SIG-M5 (cell line): ENCODE measurements around the gene ACIN1.
"Not testable (repeated sequence)": the region's sequence is repeated elsewhere in the genome, so short reads cannot be mapped to it uniquely, and the experiment has no call there.

Experiments
- DNase-seq: peaks from one replicate; lab custom pipeline; 2025; lab: John Stamatoyannopoulos, UW

Gene ACIN1

DNA sequence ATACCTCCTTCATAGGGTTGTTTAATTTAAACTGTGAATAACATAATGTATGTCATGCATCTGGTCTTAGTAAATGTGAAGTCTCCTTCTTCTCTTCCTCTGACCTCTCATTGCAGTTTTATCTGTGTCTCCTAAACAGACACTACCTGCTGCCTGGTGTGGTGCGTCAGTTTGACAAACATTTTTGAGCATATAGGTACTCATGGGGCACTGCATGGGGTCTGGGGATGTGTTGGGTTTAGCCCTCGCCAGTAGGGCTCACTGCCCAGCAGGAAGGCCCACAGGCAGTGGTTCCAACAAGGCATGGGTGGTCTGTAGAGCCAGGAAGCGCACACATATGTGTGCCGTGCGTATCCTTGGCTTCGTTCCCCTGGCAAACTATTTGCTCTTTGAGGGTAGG lies 27.1 kb upstream of the ACIN1 start:
- no peak for DNase-seq

DNA sequence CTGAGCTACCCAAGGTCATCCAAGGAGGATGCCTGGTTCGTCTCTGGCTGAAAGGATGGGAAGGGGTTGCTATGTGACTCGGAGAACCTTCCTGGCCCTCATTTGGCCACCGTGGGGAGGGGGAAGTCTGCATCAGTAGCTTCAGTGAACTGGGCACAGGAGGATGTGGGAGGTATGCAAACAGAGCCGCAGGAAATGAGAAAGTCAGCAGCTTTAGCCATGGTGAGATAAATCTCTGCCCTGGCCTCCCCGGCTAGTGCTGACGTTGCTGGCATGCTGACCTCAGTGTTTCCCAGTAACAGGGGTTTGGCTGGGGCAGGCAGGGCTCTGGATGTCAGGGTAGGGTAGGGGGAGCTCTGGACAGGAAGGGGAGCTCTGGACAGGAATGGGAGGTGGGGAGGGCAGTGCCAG lies 26.4 kb upstream of the ACIN1 start:
- no peak for DNase-seq

DNA sequence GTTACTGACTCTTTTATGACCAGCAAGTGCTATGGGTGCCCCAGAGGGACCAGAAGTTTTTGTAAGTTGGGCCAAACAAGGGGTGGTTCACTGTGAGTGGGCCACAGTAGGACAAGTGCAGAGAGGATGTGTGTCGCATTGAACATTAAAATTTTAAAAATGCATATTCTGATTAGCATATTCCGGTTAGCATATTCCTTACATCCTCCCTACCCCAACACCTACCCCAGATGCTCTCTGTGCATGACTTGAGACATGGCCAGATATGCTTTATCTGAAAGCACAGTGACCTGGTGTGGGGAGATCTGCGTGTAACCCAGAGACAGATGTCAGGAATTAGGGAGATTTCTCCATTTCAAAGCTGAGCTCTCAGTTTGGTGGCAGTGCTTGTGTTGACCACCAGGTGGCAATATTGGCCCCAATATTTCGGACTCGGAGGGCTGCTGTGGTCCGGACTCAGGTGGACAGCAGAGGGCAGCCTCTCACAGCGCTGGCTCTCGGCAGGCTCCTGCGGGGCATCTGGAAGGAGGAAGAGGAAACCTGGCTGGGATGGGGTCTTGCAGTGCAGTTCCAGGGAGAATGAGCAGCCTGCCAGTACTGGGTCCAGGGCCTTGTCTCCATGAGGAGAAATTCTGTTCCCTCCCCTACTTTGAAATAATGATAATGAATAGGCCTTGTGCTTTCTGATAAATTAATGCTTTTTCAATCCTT lies 25.8 kb upstream of the ACIN1 start:
- DNase-seq = peak; percentile 18

DNA sequence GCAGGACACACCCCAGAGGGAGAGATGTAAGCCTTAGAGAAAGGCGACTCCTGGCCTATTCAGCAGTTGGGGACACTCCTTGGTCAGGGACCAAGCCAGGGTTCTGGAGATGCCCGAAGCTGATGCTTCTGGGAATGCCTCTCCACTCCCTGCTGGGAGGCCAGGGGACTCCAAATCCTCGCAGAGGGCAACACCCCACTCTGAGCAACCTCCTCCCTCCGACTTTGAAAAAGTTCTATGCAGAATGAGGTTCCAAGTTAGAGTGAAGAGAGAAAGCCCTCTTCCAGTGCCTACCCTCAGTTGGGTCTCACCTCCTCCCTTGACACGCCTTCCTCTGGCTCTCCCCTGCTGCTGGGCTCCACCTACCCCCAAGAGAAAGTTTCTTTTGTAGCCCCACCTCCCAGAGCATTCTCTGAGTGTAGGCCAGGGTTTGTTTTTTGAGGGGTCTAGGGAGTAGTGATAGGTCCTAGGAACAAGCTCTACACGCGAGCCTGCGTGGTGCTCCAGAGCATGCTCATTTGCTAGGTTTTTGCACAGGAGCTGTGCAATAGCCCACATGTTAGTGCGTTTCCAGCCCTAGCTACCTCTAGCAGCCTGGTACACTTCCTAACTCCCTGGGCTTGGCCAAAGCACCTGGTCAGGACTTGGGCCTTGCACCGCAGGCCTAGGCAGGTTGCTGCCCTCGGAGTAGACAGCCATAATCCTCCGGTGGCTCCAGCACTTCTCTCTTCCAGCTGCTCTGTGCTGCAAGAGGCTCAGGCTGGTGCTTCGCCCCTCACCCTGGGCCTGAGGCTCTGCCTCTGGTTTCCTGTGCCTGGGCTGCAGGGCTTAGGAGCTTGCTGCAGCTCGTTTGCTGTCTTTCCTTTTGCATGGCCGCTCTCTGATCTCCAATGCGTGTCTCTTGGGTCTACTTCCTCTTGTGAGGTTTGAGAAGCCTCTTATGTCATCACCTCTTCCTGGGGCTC lies 24.7 kb upstream of the ACIN1 start:
- DNase-seq = peak; percentile 55

DNA sequence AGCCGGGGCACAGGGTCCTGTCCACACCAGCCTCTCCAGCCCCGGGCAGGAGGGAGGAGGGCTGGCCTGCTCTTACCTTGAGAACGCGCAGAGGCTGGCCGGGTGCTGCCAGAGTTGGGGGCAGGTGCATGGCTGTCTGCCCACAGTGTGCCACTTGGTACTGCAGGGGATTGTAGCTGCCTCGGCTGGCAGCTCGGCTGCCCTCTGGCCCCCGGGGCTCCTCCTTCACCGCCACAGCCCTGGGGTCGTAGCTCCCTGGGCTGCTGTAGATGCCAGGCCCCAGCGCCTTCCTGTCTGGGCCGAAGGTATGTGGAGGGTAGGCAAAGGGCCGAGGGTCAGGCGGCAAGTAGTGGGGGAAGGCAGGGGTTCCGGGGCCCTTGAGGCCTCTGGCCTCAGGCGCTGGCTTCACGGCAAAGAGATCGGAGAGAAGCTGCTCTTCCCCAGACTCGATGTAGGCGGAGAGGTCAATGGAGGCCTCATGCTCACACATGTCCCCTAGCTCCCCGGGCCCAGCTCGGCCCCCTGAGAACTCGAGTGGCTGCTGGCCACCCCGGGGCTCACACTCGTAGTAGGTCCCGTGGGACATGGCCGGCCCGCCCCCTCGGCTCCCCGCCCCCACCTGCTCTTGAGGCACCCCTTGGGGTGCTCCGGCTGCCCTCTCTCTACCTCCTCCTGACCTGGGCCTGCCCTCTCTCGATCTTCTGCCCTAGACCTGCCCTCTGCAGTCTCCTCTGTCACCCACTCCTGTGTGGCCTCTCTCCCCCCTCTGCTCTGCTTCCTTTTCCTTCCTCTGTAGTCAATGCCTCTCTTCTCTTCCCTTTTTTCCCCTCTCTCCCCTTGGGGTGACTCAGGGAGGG lies 23.8 kb upstream of the ACIN1 start, which contains the start of gene CEBPE:
Gene CEBPE (minus strand): TSS at position 750 of the 857 bp plus-strand sequence. CDS start 164 bp downstream, at position 586.
- peak; percentile 30 for DNase-seq

DNA sequence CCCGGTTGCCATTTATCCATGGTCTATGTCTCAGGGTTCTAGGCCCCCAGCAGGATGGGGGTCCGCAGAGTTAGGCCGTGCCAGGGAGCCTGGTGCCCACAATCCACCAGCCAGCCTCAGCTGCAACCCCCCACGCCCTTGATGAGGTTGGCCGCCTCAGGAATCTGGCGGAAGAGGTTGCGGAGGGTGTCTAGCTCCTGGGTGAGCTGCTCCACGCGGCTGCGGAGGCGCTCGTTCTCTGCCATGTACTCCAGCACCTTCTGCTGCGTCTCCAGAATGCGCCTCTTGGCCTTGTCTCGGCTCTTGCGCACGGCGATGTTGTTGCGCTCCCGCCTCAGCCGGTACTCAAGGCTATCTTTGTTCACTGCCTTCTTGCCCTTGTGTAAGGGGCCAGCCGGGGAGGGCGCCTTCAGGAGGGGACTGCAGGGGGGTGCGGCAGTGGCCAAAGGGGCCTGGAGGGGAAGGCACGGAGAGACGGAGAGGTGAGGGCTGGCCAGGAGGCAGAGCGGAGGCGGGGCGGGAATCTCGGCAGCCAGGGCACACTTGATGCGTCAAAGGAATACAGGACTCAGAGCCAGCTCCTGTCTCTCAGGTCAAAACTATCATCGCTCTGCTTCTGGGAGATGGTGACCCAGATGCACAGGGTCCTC lies 22.6 kb upstream of the ACIN1 start:
- no peak for DNase-seq

DNA sequence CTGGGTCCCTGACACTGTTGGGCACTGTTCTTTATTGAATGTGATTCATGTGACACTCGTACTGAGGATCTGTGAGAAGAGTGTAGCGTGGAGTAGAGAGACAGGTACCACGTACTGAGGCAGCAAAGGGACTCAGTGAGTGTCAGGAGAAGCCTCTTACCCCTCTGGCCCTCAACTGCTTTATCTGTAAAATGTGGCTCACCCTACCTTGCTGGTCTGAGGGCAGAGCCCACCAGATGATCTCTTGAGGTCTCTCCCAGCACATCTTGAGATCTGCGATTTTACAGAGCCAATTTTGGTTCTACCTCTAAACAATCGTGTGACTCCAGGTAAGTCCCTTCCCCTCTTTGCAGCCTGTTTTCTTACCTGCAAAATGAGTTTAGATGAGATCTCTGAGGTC lies 21.0 kb upstream of the ACIN1 start:
- no peak for DNase-seq

DNA sequence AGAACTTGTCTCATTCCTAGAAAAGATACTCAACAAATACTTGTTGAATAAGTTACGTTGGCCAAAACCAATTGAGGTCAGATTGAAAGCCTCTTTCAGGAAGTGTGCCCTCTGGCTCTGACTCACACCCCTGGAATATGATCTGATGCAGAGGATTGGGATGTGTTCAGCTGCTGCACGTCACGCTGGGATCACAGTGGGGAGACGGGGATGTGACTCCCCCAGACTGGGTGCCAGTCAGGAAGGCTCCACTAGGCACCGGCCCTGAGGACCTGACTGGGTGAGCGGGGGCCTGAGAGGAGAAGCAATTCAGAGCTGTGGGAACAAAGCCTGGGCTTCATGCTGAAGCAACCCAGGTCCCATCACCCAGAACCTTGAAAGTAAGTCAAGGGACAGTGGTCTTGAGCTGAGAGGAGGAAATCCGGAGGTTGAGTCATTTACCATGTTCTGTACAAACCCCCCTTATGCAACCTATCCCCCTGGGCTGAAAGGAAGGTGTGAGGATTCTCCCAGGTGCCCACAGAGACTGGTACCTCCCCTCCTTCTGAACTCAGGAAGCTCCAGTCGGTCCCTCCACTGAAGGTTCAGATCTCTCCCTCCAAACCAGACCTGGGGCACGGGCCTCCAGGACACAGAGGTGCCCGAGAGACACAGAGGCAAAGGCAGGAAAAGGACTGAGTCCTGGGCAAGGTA lies 20.2 kb upstream of the ACIN1 start:
- DNase-seq = no peak

DNA sequence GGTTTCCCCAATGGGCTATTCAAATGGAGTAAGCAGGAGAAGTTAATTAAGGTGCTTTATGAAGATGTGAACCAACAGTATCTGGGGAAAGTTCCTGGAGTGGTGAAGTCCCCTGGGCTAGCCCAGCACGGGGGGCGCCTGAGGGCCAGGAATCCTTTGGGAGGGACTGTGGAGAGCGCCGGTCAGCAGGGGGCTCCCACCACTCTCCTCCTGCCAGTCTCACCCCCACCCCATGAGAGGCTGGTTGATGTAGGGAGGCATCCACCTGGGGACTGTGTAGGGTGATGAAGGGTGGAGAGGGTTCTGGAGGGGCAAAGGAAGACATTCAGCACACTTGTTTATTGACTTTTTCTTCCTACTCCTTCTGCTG lies 19.7 kb upstream of the ACIN1 start:
- DNase-seq = no peak

DNA sequence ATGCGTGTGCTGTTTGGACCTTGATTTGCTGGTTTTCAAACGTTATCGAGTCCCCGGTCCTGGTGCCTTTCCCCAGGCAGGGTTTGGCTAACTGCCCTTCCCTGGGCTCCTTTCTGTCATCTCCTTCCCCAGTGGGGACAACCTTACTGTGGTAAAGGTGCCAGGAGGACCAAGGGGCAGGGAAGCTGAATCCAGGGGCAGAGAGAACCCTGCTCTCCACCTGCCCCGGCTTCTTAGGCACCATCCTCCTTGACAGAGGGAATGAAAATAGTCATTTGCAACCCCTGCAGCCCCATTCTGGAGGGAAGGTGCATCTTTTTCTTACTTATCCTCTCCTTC lies 19.2 kb upstream of the ACIN1 start:
- DNase-seq = no peak

DNA sequence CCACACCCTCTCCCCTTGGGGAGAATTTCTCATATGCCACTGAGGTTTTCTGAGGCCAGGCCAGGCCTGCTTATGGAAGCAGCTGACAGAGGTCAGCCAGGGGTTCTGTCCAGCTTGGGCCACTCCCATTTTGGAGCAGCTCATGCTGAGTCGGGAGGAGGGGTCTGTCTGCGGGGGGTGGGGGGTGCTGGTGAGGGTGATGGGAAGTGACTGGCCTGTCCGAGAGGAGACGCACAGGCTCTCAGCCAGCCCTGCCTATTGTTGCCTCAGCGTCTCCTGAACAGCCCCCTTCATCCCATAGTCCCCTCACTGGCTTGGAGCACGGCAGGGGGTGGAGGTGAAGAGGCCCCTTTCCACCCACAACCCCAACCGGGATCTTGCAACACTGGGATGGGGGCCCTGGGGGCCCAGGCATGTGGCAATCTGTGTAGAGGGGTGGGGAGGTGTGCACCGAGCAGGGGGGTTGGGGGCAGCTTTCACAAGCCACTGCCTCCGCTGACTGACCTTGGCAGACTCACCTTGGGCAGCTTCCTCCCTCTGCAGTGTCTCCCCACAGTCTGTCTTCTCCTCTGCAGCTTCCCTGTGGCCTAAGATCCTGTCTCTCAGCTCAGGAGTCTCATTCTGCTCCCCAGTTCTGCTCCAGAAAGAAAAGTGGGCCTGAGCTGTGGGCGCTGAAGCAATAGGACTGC lies 18.6 kb upstream of the ACIN1 start:
- DNase-seq = peak; percentile 47

DNA sequence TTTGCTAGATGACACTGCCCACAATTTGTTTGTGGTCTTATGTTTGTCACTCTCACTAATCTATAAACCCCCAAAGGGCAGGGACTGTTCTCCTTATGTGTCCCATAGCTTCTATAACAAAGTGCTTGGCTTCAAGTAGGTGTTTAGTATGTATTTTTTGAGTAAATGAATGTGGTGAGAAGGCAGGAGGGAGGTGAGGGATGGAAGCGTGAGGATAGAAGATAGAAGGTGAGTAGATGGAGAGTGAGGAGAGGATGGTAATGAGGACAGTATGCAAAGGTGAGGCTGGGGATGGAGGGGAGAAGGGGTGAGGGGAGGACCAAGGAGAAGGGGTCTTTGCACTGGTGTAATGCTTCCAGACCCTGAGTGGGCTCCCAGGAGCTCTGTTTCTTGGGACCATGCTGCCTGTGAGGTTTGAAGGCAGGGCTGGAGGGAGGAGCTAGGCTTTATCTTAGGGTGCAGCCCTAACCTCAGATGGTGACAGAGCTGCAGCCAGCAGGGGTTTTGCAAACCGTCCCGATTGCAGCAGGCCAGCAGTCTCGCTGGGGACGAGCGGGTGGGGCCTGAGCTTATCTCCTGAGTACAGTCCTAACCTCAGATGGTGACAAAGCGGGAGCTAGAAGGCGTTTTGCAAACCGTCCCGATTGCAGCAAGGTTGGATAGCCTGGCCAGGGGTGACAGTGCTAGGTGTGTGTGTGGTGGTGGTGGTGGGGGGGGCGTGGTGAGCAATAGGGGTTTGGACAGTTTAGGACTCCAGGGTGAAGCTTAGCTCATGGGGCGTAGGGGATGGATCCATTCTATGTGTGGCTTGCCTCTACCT lies 17.6 kb upstream of the ACIN1 start:
- DNase-seq = peak; percentile 57

DNA sequence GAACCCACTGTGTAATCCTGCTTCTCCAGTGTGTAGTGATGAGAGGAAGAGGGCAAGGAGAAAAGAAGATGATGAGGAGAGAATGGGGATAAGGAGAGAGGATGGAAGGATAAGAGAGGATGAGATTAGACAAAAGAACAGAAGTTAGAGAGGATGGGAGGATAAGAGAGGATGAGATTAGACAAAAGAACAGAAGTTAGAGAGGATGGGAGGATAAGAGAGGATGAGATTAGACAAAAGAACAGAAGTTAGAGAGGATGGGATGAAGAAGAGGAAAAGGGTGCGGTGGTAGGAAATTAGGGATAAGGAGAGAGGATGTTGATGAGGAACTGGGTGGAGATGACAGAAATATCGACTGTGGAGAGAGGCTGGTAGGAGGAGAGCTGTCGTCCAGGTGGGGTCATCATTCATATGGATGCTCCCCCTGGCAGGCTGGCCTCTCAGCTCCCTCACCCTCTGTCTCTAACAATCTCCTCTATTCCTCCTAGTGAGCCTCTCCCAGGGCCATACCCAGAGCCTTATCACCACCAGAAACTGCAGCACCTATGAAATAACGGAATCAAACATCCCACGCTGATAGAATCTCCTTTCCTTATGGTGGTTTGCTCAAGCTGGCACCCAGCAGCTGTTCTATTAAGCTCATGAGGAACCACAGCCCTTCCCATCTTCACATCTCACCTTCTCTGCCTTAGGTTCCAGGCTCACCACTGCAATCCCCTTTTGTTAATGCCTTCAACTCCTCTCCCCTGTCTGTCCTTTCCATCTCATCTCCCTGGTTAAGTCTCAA lies 15.8 kb upstream of the ACIN1 start:
- no peak for DNase-seq

DNA sequence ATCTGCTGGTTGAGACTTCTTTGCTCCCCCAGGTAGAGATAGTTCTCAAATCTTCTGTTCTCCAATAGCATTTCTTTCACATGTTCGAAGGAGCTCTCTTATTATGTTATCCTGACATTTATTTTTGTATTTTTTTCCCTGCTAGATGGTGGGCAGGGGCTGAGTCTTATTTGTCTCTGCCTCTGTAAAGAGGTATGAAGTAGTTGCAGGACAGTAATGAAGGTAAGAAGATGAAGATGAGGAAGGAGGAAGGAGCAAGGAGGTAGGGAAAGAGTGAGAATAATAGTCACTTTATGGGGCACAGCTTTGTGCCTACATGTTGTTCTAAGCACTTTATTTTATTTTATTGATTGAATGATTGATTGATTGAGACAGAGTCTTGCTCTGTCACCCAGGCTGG lies 14.8 kb upstream of the ACIN1 start:
- DNase-seq = no peak

DNA sequence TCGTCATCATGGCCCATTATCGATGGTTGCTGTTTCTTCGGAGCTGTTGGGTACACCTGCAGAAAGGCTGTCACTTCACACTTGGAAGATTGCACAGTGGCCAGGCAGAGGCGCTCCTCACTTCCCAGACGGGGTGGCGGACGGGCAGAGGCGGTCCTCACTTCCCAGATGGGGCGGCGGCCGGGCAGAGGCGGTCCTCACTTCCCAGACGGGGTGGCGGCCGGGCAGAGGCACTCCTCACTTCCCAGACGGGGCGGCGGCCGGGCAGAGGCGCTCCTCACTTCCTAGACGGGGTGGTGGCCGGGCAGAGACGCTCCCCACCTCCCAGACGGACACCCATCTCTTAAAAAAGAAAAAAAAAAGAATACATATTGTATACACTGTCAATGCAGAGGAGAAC lies 13.2 kb upstream of the ACIN1 start:
- not testable (repeated sequence) for DNase-seq

DNA sequence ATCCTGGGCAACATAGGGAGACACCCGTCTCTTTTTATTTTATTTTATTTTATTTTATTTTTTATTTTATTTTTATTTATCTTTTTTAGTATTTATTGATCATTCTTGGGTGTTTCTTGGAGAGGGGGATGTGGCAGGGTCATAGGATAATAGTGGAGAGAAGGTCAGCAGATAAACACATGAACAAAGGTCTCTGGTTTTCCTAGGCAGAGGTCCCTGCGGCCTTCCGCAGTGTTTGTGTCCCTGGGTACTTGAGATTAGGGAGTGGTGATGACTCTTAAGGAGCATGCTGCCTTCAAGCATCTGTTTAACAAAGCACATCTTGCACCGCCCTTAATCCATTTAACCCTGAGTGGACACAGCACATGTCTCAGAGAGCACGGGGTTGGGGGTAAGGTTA lies 12.7 kb upstream of the ACIN1 start:
- DNase-seq = not testable (repeated sequence)

DNA sequence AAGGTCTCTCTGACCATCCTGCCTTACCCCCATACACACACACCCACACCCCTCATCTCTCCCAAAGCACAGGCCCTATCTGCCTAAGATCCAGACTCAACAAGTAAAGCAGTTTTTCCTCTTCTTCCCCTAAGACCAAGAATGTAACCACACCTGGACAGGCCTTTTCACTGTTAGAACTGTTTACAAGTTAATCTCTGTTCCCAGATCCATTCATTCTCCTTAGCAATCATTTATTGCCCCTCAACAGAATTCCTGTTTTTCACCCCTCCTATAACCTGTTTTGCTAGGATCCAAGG lies 11.8 kb upstream of the ACIN1 start:
- no peak for DNase-seq

DNA sequence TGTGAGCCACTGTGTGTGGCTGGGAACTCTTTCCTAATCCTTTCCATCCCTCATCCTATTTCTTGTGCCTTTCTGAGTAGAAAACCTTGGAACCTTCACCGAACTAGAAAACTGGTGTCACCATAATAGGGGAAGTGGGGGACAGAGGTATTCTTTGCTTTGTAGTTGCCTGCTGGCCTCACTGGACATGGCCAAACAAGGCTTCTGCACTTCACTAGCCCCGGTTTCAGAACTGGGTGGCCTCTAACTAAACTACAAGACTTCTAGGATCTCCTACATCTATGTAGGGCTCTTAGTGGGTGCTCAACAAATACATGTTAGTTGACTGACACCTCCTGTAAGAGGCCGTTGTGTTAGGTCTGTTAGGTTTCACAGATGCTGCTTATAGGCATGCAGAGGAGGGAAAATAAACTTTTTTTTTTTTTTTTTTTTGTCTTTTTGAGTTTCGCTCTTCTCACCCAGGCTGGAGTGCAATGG lies 10.4 kb upstream of the ACIN1 start:
- DNase-seq = no peak
